SIG-M5 treated with dmso at 0.1 percent for 504 hours (cell line): Measurements from ENCODE around the gene AP1AR.
"Not testable (repeated sequence)": the region's sequence is repeated elsewhere in the genome, so short reads cannot be mapped to it uniquely, and the experiment has no call there.

Experiments
- DNase-seq: peaks from one replicate; lab custom pipeline; 2025; ENCODE audit not compliant: unreplicated experiment; lab: John Stamatoyannopoulos, UW

The AP1AR gene

GRCh38 chr4:112277705-112278448, 46.3 kb downstream of the AP1AR start:
- no peak for DNase-seq

GRCh38 chr4:112279025-112279881, 47.7 kb downstream of the AP1AR start:
- peak; percentile 87 for DNase-seq

GRCh38 chr4:112279882-112280315, 48.3 kb downstream of the AP1AR start:
- peak; percentile 32 for DNase-seq

- DNase-seq, result no peak
These were observed 48.9 kb downstream of the AP1AR start for GRCh38 chr4:112280386-112281056.

GRCh38 chr4:112281895-112282398, 50.4 kb downstream of the AP1AR start:
- not testable (repeated sequence) for DNase-seq

- DNase-seq, result no peak
These were observed 51.5 kb downstream of the AP1AR start for GRCh38 chr4:112282860-112283667.

GRCh38 chr4:112284166-112284565, 52.6 kb downstream of the AP1AR start:
- DNase-seq, result no peak

- DNase-seq, result peak; percentile 83
These were observed 53.2 kb downstream of the AP1AR start for GRCh38 chr4:112284662-112285411.

GRCh38 chr4:112287258-112287989, 55.8 kb downstream of the AP1AR start:
- no peak for DNase-seq

- DNase-seq, result no peak
These were observed 56.9 kb downstream of the AP1AR start for GRCh38 chr4:112288455-112288854.

GRCh38 chr4:112289407-112290253, 58.0 kb downstream of the AP1AR start:
- DNase-seq, result no peak

GRCh38 chr4:112290341-112290740, 58.8 kb downstream of the AP1AR start:
- no peak for DNase-seq

GRCh38 chr4:112296949-112297880, 65.6 kb downstream of the AP1AR start, which contains the start of gene ALPK1:
TSS of gene ALPK1 (plus strand) at chr4:112297369.
- DNase-seq, result peak; percentile 92

- DNase-seq, result no peak
These were observed 68.1 kb downstream of the AP1AR start for GRCh38 chr4:112299721-112300120.

GRCh38 chr4:112302320-112303274, 71.0 kb downstream of the AP1AR start:
- no peak for DNase-seq

- DNase-seq, result not testable (repeated sequence)
These were observed 73.9 kb downstream of the AP1AR start for GRCh38 chr4:112305477-112305876.
